Right ventricle myocardium inferior (tissue), 1 donor: ENCODE measurements around the gene GK. TPM values are rescaled to one million over a fixed set of nuclear protein-coding genes. Genes with fewer than 3 reads are reported as not detected.

ENCODE experiments used
- ATAC-seq: fragments of 200-7000 bp; cut with Tn5 transposase; one replicate; pipeline ENCODE4 v1.9.1; 2020; ENCODE audit warnings: mild to moderate bottlenecking, moderate library complexity
- DNase-seq: peaks from one replicate; pipeline ENCODE4 v3.0.0; 2021; ENCODE audit errors: missing footprints
- intact Hi-C: fragments of 100-400 bp; cut with DNase I; formaldehyde crosslinking; loops from one replicate; pipeline ENCODE4 v1.11.0; 2022
- total RNA-seq: library from RNA; stranded (reverse); fragmentation: NEBNext Ultra II Directional; extraction: Animal tissue kit (Norgen Biotek cat#: 25700); gene quantifications from one replicate; pipeline ENCODE4 v1.2.1, GENCODE V29; 2021
- donor health status: DM: no; HTN: yes; CAD: no; lungs with severe emphysema.

Gene GK
- total RNA-seq, 1 donor from 2014 or later, result 10.2 TPM

GRCh38 chrX:30779453-30780030 lies 126.3 kb downstream of the GK start:
- no peak for ATAC-seq

More at GRCh38 chrX:30779453-30780030, 126.3 kb downstream of the GK start:
- DNase-seq, result no peak
- intact Hi-C loops, result no loop called here

Other genes with a start within 250 kb of the GK start
- gene TASL, start 75.7 kb upstream of the GK start, total RNA-seq, result 0.68 TPM
- gene TAB3, start 235.8 kb downstream of the GK start, total RNA-seq, result 12.4 TPM